ENCODE data around the gene NELFE.

DNA sequence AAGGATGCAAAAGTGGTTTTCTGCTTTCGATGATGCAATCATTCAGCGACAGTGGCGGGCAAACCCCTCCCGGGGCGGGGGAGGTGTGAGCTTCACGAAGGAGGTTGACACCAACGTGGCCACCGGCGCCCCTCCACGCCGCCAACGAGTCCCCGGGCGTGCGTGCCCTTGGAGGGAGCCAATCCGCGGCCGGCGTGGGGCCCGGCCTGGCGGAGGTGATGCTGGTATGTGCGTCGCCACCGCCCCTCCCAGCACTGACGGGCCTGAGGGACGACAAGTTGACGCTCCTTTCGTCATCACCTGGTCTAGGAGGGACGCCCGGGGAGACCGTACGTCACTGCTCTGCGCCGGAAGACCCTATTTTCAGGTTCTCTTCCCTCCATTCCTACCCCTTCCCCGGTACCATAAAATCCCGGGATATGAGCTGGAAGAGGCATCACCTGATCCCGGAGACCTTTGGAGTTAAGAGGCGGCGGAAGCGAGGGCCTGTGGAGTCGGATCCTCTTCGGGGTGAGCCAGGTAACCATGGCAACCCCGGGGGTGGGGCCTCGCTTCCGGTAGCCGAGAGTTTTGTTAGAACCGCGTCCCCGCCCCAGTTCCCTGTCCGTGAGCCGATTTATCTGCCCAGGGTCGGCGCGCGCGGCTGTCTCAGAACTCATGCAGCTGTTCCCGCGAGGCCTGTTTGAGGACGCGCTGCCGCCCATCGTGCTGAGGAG lies 13.4 kb upstream of the NELFE start, which contains the start of gene DXO:
- TF ChIP-seq, protein P1, sequence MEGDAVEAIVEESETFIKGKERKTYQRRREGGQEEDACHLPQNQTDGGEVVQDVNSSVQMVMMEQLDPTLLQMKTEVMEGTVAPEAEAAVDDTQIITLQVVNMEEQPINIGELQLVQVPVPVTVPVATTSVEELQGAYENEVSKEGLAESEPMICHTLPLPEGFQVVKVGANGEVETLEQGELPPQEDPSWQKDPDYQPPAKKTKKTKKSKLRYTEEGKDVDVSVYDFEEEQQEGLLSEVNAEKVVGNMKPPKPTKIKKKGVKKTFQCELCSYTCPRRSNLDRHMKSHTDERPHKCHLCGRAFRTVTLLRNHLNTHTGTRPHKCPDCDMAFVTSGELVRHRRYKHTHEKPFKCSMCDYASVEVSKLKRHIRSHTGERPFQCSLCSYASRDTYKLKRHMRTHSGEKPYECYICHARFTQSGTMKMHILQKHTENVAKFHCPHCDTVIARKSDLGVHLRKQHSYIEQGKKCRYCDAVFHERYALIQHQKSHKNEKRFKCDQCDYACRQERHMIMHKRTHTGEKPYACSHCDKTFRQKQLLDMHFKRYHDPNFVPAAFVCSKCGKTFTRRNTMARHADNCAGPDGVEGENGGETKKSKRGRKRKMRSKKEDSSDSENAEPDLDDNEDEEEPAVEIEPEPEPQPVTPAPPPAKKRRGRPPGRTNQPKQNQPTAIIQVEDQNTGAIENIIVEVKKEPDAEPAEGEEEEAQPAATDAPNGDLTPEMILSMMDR (conservative IDR thresholded peaks at IDR 0.05; ENCODE audit: low read length), result no peak
- no peak for TF ChIP-seq EZH2phosphoT487 (IDR thresholded peaks at IDR 0.05; ENCODE audit: borderline replicate concordance, low read depth, low read length)
